ENCODE data around the gene TMEM171. TPM values are rescaled to one million over a fixed set of nuclear protein-coding genes. Genes with fewer than 3 reads are reported as not detected.

Gene TMEM171
- total RNA-seq, 2 experiments from 2014 or later, result not detected

DNA sequence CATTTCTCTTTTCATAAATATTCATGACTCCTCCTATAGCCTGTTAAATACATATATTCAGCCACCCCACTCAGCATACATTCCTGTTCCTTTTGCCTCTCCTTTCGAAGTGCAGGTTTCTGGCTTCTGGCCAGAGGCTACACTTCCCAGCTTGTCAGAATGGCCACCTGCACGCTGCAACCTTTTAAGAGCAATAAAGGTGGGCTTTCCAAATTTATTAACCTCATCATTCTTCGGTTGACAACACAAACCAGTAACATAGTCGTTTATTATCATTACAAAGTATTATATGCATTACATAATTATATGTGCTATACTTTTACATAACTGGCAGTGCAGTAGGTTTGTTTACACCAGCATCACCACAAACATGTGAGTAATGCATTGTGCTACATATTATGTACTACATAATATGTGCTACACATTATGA is 16.5 kb upstream of the TMEM171 start:
- no peak for TF ChIP-seq CTCF (IDR thresholded peaks at IDR 0.05)
- Histone ChIP-seq H3K4me3 (ENCODE audit: low read length) (no peak overlapping the region), H3K9me3 (ENCODE audit: control insufficient read depth in 1 of 2, insufficient read depth in 1 of 2, low read length in 2 of 2) (no peaks in the 10 kb centered on the region), H3K36me3 (ENCODE audit: insufficient read depth, low read length) (no peaks in the 10 kb centered on the region), H3K27ac (ENCODE audit: low read depth in 1 of 2, low read length in 2 of 2) (no peak overlapping the region), H3K4me1 (ENCODE audit: insufficient read depth, low read length) (no peaks in the 10 kb centered on the region), H3K27me3 (ENCODE audit: control insufficient read depth in 1 of 2, insufficient read depth in 2 of 2, low read length in 2 of 2) (peaks cover 0 to 12% of the 10 kb centered on the region in 2 experiments)
- H3K27me3 Mint-ChIP-seq, result peaks cover 42% of the 10 kb centered on the region
- ATAC-seq (ENCODE audit: poor library complexity) (no peak), DNase-seq (no peak)
- POLR2A ChIA-PET, result no interaction called here
- CTCF ChIA-PET, result no interaction called here
- intact Hi-C loops (cut with DNase I, micrococcal nuclease), result no loop called here
- H3K4me1 Mint-ChIP-seq (ENCODE audit: low read depth), result no peaks in the 10 kb centered on the region
- H3K36me3 Mint-ChIP-seq (ENCODE audit: low read depth), result no peaks in the 10 kb centered on the region
- H3K27ac Mint-ChIP-seq, result no peak overlapping the region
- no peak overlapping the region for H3K4me3 Mint-ChIP-seq
- no peaks in the 10 kb centered on the region for H3K9me3 Mint-ChIP-seq

GRCh38 chr5:73104326-73104725 is 16.0 kb upstream of the TMEM171 start:
- Mint-ChIP-seq H3K27ac (no peak overlapping the region), H3K27me3 (peaks cover 44% of the 10 kb centered on the region), H3K9me3 (no peaks in the 10 kb centered on the region), H3K4me1 (ENCODE audit: low read depth) (no peaks in the 10 kb centered on the region), H3K4me3 (no peak overlapping the region), H3K36me3 (ENCODE audit: low read depth) (no peaks in the 10 kb centered on the region)
- DNase-seq (no peak), ATAC-seq (ENCODE audit: poor library complexity) (no peak)
- intact Hi-C loops (cut with DNase I, micrococcal nuclease), result no loop called here
- Histone ChIP-seq H3K4me1 (ENCODE audit: insufficient read depth, low read length) (no peaks in the 10 kb centered on the region), H3K36me3 (ENCODE audit: insufficient read depth, low read length) (no peaks in the 10 kb centered on the region), H3K9me3 (ENCODE audit: control insufficient read depth in 1 of 2, insufficient read depth in 1 of 2, low read length in 2 of 2) (no peaks in the 10 kb centered on the region), H3K27ac (ENCODE audit: low read depth in 1 of 2, low read length in 2 of 2) (no peak overlapping the region), H3K4me3 (ENCODE audit: low read length) (no peak overlapping the region), H3K27me3 (ENCODE audit: control insufficient read depth in 1 of 2, insufficient read depth in 2 of 2, low read length in 2 of 2) (peaks cover 0 to 12% of the 10 kb centered on the region in 2 experiments)
- ChIA-PET CTCF (no interaction called here), POLR2A (no interaction called here)
- no peak for TF ChIP-seq CTCF (IDR thresholded peaks at IDR 0.05)

DNA sequence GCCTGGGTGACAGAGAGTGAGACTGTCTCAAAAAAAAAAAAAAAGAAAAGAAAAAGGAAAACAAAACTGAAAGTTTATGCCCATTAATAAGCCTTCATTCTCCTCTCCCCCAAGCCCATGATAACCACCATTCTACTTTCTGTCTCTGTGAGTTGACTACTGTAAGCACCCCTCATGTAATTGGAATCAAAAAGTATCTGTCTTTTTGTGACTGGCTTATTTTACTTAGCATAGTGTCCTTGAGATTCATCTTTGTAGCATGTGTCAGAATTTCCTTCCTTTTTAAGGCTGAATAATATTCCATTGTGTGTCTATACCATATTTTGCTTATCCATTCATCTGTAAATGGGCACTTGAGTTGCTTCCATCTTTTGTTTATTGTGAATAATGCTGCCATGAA is 14.0 kb upstream of the TMEM171 start:
- Histone ChIP-seq H3K27ac (ENCODE audit: low read depth in 1 of 2, low read length in 2 of 2) (no peak overlapping the region), H3K9me3 (ENCODE audit: control insufficient read depth in 1 of 2, insufficient read depth in 1 of 2, low read length in 2 of 2) (no peaks in the 10 kb centered on the region), H3K4me1 (ENCODE audit: insufficient read depth, low read length) (no peaks in the 10 kb centered on the region), H3K4me3 (ENCODE audit: low read length) (no peak overlapping the region), H3K27me3 (ENCODE audit: control insufficient read depth in 1 of 2, insufficient read depth in 2 of 2, low read length in 2 of 2) (peaks cover 0 to 13% of the 10 kb centered on the region in 2 experiments), H3K36me3 (ENCODE audit: insufficient read depth, low read length) (no peaks in the 10 kb centered on the region)
- Mint-ChIP-seq H3K9me3 (peaks cover 3% of the 10 kb centered on the region), H3K36me3 (ENCODE audit: low read depth) (no peaks in the 10 kb centered on the region), H3K27ac (no peak overlapping the region), H3K27me3 (peaks cover 45% of the 10 kb centered on the region), H3K4me1 (ENCODE audit: low read depth) (no peaks in the 10 kb centered on the region), H3K4me3 (no peak overlapping the region)
- intact Hi-C loops (cut with DNase I, micrococcal nuclease), result no loop called here
- ChIA-PET CTCF (no interaction called here), POLR2A (no interaction called here)
- DNase-seq, result no peak
- no peak for ATAC-seq (ENCODE audit: poor library complexity)
- TF ChIP-seq CTCF (IDR thresholded peaks at IDR 0.05), result no peak

All from CD4-positive, alpha-beta T cell (primary cell).